T-helper 1 cell treated with Interleukin-12 subunit alpha and Interleukin-12 subunit beta and Interleukin-4 antibody, amounts not matched to agents 30 ng/mL and 1 ng/mL, for 36 hours (primary cell): ENCODE measurements around the gene RPS6KL1. TPM values are rescaled to one million over a fixed set of nuclear protein-coding genes. Genes with fewer than 3 reads are reported as not detected.

ENCODE experiments used
- intact Hi-C: fragments of 100-400 bp; cut with micrococcal nuclease; formaldehyde crosslinking; loops from one replicate; pipeline ENCODE4 v1.15.1; 2024
- total RNA-seq: library from RNA; stranded (reverse); gene quantifications from 2 replicates; pipeline ENCODE4 v1.2.3, GENCODE V29; 2022

The RPS6KL1 gene, protein sequence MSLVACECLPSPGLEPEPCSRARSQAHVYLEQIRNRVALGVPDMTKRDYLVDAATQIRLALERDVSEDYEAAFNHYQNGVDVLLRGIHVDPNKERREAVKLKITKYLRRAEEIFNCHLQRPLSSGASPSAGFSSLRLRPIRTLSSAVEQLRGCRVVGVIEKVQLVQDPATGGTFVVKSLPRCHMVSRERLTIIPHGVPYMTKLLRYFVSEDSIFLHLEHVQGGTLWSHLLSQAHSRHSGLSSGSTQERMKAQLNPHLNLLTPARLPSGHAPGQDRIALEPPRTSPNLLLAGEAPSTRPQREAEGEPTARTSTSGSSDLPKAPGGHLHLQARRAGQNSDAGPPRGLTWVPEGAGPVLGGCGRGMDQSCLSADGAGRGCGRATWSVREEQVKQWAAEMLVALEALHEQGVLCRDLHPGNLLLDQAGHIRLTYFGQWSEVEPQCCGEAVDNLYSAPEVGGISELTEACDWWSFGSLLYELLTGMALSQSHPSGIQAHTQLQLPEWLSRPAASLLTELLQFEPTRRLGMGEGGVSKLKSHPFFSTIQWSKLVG
- 5.7 and 5.9 TPM in 2 replicates for total RNA-seq

DNA sequence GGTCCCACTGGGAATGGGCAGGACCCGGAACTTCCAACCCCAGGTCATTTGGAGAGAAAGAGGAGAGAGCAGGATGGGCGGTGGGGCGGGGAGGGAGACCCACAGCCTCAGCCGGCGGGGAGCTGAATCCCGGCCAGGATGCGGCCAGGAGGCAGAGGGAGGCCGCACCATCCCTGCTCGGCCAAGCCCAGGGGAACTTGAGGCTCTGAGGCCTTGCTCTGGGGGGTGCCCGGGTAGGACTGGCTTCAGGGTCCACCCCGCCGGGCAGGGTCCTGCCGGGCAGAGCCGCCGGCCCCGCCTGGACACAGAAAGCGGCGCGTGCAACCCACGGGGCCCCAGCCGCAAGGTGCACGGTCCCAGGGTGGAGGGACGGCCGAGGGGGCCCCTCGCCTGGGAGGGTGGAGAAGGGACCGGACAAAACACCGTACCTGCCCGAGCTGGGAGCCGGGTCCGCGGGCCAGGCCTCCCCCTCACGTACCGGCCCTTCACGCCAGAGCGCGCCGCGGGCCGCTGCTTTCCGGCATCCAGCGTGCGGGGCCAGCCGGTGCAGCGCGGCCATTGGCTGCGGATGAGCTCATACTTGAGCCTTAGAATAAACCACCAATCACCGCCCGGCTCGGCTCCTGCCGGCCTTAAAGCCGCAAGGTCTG lies at the start of gene RPS6KL1:
Gene RPS6KL1, minus strand, starts transcription at position 509 of the 650 bp plus-strand sequence. CDS start 1,719 bp downstream, outside the sequence.
- intact Hi-C loops, result loop anchor here (1.0 kb wide), 3 partner anchors 42 to 146 kb away; partner anchors contain the start of genes DLST, EIF2B2 and ZC2HC1C

DNA sequence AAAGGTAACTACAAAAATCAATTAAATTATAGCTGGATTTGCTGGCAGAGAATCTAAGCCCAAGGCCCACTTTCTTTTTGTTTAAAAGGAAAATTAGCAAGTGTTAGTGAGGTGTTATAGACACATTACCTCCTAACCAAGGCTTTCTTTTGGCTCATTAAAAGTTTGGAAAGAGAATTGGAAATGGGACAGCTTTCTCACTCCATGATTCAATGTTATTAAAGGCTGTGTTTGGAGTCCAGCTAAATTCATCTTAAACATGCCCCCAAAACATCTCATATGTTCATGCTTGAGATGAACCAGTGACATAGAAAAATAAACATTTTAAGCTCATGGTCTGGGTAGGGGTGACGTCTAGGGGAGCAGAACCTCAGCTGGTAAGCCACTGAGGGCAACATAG lies 45.8 kb upstream of the RPS6KL1 start:
- intact Hi-C loops, result no loop called here

DNA sequence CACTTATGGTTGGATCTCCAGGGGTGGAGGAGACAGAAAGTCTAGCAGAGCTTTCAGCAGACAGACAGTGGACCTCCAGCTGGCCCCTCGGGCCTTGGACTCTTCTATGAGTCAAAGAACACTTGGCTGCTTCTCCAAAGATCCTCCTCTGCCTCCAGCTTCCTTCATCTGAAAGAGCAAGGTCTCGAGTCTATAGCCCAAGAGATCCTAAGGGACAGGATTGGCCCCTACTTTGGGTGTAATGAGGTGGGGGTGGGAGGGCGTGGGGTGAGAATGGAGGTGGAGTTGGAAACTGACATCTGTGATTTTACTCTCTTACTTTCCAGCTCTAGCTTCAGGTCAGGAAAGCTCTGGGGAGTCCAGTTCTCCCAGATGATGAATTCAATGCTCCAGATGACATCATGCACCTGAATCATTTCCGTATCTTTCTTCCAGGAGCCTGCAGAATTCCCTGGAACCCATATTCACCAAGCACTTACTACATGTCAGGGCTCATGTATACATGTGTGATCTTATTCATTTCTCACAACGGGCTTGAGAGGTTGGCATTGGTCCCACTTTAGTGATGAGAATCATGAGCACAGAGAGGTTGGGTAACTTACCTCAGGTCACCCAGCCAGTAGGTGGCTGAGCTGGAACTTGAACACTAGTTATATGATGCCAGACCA lies 42.6 kb upstream of the RPS6KL1 start:
- intact Hi-C loops, result no loop called here

DNA sequence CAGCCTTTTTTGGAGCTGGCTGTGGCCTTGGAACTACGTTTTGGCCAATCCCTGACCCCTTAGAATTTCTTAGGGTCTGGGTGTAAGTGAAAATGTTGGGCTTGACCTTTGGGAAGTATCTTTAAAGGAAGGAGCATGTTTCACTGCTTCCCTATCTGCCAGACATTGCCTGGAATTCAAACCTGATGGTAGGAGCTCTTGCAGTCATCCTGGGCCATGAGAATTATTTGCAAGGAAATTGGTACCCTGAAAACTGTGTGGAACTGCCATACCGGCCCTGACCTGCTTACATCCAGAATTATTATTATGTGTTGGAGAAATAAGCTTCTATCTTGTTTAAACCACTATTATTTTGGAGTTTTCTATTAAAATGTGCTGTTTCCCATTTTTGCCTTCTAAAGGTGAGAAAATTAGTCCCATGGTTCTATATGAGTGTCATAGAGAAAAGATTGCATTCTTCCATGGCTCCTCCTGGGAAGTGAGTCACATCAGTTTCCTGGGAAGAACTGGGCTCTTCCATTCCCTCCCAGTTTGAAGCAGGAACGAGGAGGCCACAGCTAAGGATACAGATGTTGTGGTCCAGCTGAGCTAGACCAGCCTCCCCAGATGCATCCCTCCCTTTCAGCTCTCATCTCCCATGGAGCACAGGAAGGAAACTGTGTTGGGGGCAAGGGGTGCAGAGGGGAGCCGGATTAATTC lies 41.9 kb upstream of the RPS6KL1 start:
- intact Hi-C loops, result no loop called here

DNA sequence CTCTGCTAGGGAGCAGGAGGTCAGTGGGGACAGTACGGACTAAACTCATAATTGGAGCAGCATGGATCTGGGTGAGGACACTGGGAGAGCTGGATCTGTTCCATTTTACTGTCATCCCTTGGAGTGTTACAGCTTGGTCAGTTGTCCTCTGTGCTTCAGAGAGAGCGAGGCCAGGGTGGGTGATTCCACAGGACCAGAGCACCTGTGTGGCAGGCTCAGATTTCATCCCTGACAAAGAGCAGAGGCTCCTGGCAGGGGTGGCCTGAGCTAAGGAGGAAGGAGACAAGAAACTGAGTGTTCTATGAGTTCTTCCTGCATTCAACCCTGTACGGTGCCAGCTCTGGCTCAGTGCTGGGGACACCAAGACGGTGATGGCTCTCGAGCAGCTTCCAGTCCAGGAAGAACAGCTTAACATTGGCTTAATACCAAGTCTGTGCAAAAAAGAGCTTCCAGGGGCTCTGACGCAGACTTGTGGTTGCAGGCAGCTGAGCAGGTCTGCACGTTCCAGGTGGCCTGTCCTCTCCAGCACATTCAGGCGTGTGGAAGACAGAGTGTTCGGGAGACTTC lies 40.7 kb upstream of the RPS6KL1 start:
- intact Hi-C loops, result no loop called here

DNA sequence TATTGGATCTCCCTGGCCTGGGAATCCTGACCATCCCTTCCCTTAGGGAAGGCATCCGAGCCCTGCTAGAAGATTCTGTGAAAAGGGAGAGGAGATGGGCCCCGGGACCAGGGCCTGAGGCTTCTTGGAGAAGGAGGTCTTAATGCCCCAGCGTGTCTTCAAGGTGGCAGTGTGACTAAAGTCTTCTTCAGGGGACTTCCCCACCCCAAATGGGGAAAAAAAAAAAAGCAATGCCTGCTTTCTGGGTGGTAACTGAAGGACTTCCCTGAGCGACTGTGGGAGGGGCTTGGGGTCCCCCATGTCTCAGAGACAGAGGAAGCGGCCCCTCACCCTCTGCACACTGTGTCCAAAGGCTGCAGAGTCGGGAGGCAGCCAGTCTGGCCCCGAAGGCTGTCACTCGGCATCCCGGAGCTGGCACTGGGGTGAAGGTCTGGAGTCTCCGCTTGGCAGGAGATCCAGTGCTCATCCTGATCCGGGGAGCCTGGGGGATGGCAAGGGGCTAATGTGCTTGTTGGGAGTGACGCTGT lies 40.2 kb upstream of the RPS6KL1 start:
- intact Hi-C loops, result no loop called here

DNA sequence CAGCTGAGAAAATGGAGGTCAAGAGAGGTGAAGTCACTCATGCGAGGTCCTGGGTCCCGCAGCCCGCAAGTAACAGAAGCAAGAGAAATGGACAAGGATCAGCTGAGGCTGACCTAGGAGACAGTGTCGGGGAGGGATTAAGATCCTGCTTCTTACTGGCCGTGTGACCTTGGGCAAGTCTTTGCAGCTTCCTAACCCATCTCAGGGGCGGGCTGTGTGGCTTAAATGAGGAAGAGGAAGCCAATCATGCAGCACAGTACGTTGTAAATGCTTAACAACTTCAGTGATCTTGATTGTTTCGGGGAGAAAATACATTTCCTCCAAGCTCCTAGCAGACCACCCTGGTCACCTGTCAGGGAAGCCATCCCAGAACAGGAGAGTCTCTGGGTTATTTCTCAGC lies 39.4 kb upstream of the RPS6KL1 start:
- intact Hi-C loops, result no loop called here

DNA sequence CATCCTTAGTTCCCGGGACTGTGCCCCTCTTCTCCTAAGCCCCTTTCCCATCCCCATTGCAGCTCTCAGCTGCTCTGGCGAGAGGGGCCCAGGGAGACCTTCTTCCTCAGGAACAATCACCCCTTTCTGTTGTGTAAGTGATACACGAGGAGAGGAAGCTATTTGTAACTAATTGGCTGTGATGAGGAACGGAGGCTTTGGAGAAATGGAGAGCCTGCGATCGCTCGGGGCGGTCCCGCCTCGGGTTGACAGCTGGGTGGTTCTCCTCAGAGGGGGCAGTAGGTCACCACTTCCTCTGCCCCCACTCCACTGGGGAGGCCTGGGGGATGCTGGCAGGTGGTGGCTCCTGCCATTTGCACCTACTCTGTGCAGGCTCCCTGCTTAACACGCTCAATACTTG lies 39.0 kb upstream of the RPS6KL1 start:
- intact Hi-C loops, result no loop called here

DNA sequence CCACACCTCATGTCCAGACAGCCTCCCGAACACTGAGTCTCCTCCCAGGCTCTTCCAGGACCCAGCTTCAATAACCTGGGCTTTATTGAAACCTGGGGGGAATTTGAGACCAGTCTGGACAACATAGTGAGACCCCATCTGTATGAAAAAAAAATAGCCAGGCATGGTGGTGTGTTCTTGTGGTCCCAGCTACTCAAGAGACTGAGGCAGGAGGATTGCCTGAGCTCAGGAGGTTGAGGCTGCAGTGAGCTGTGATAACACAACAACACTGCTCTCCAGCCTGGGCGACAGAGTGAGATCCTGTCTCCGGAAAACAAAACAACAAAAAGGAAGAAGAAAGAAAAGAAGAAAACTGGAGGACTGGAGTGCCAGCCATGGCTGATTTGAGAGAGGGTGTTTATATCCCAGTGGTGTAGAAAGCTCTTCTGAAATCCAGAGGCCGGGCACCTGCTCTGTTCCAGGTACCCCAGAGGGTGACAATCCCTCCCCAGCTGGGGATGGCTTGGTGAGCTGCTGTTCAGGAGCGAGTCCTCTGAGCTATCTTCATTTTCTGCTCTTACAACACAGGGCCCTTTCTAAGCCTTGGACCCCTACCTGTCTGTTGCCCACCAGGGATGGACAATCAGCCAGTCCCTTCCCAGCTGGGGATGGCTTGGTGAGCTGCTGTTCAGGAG lies 38.3 kb upstream of the RPS6KL1 start:
- intact Hi-C loops, result no loop called here

DNA sequence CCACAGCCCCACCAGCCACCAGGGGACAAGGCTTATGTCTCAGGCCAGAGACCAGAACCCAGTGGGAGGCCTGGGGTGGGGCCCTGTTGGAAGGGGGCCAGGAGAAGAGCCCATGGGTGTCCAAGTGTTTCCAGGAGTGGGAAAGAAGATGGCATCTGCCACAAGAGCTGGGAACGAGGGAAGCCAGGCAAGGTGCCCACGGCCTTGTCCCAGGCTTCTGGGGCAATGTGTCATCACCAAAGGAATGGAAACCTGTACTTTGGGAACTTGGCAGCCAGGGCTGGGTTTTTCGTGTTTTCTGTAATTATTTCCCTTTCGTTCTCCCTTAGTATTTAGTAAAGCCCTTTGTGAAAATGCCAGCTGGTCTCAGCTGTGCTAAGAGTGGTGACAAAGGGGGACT lies 37.7 kb upstream of the RPS6KL1 start:
- intact Hi-C loops, result no loop called here

DNA sequence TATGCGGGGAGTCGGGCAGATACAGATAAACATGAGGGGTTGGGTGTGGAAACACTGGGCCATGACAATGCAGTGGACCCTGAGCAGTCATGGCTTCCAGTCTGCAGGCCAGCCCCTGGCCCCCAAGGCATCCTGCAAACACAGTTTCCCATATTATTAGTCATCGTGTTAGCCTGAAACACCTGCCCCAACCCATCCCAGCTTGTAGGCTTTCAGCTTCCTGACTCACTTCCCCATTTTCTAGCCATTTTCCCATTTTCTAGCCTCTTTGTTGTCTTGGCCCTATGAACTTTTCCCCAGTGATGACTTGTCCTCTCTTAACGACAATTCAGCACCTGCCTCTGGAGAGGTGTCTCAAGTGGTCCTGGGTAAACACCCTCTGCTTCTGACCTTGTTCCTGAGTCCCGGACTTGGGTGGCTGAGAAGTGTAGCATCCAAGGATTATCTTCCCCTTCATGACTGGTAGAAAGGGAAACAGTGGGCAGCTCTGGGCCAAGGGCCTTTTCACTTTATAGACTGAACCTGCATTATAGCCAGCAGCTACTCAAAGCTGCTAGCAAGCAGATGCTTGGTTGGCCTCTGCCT lies 36.6 kb upstream of the RPS6KL1 start:
- intact Hi-C loops, result no loop called here

DNA sequence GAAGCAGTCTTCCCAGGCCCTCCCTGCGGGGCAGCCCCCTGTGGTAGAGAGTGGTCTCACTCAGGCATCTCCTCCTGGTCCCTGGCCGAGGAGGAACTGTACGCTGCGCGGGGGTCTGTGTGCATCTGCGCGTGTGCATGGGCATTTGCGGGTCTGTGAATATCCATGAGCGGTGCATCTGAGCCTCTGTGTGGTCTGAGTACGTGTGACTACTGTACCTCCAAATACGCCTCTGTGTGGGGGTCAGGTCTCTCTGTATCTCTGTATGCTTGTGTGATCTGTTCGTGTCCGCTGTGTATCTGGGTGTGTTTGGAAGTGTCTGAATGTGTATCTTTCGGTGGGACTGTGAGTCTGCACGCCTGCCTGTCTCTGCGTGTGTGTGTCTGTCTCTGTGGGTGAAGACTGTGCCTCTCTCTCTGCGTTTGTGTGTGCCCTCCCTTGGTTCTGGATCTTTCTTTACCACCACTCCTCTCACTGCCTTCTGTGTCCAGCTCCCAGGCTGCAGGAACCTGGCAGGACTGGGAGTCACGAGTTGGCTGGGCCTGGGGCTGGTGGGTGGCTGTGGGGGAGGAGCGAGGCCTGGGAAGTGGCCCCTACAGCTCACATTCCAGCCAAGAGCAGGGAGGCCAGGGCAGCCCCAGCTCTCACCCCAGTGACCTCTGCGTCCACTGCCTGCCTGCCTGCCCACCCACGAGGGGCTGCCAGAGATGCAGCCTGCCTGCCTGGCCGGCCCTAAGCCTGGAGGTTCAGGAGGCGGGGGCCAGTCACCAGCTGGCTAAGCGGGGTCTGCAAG lies 33.4 kb upstream of the RPS6KL1 start:
- intact Hi-C loops, result no loop called here

DNA sequence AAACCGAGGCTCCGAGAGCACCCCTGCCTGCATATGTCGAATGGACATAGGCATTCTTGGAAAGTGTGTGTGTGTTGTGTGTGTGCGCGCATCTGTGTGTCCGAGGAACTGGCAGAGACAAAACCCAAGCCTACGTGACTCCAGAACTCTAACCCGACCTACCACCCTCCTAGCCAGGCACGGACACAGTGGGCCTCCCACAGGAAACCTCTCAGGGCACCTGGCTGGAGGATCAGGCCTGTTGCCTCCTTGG lies 32.9 kb upstream of the RPS6KL1 start:
- intact Hi-C loops, result no loop called here

DNA sequence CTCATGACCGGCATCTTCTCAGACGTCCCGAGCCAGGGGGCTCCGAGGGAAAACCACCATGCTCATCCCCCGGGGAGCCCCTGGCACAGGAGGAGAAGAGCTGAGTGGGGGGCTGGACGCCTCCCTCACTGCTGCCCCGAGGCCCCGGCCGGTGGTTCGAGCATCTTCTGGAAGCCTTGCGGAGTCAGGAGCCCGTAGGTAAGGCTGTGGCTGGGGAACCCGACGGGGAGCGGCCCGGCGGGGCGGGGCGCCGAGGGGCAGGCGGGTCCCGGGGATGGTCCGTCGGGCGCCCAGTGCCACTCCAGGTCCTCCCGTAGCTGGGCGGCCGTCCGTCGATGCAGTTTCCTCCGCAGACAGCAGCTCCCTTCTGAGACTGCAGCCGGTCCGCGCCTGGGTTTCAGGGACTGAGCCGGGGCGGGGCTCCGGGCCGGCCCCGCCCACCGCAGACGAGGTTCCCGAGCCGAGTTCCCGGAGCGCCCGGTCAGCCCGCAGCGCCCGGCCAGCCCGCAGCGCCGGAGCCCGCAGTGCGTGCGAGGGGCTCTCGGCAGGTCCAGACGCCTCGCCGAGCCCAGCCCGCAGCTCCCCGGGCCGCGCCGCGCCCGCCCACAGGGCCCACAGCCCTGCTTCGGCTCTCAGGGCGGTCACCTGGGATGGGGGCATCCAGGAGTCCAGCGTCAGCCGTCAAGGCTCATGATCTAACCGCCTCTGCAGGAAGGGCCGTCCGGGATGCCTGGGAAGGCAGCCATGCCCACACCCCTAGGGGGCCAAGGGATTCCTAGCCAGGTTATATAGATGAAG lies 32.4 kb upstream of the RPS6KL1 start, which contains the start of gene PGF:
Gene PGF, minus strand, starts transcription at position 369 of the 798 bp plus-strand sequence. Its CDS starts 355 bp downstream, at position 14.
- intact Hi-C loops, result no loop called here

DNA sequence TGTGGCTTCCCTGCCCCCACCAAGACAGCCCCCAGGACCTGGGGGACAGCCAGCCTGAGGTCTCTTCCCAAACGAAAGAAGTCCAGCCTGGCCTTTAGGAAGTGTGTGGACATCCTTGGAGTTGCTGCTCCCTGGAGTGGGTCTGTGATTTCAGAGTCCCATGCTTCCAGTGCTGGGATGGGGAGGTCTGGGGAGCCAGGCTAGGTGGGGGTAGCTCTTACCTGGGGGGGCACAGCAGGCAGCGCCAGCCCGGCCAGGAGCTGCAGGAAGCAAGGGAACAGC lies 31.8 kb upstream of the RPS6KL1 start:
- intact Hi-C loops, result no loop called here

DNA sequence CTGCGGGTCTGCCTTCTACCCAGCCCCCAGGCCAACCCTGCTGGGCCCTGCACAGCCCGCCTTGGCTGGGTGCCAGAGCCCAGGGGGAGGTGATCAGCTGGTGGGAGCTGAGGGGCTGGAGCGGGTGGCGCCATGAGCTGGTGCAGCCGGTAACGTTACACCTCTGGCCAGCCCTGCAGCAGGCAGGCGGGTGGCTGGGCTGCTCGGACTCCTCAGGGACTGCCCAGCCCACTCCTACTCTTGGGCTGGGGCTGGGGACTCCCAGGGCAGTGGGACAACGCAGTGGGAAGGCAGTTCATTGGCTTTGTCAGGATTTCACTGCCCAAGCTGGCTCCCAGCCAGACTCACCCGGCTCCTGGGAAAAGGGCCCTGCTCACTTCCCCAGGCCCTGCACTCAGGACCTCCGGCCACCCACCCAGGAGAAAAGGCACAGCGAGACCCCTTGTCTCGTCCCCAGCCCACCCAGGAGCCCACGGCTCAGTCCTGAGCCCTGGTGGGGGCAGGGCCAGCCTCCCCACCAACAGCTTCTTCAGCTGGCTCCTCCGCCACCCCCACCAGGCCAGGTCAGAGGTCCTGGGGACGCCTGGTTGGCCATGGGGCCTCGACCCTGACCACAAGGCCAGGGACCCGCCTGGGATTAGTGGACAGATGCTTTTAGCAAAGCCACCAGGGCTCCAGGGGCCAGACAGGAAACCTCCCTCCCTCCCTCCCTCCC lies 31.3 kb upstream of the RPS6KL1 start:
- intact Hi-C loops, result no loop called here

DNA sequence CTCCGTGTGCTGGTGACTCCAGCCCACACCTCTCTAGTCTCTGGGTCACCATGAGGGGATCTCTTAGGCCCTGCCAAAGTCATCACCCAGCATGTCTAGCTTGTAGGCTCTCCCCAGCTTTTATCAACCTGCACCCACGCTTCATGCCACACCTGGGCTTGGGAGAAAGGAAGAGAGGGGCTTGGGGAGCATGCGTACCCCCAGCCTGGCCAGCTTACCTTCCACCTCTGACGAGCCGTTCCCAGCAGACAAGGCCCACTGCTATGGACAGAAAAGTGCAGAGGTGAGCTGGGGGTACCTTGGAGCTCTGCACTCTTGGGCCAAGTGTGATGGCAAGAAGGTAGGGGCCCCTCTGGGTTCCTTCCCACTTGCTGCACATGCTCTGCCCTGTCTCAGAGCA lies 30.6 kb upstream of the RPS6KL1 start:
- intact Hi-C loops, result no loop called here
